Astrocyte of the spinal cord (primary cell): ENCODE measurements around the gene ZFPM1.
"Not testable (repeated sequence)": the region's sequence is repeated elsewhere in the genome, so short reads cannot be mapped to it uniquely, and the experiment has no call there.

Experiments used
- DNase-seq: peaks from one replicate; pipeline ENCODE4 v3.0.0; 2011; ENCODE audit warnings: low read depth, low spot score
- H3K4me3 ChIP-seq: 2 replicates; pipeline ENCODE4 v1.5.1; 2011; ENCODE audit warnings: low read depth, mild to moderate bottlenecking, low read length, moderate library complexity
- in situ Hi-C: cut with HindIII; loops from 2 replicates; pipeline ENCODE4 v1.10.0; 2017; ENCODE audit warnings: low sequenced_read_pairs
- TF ChIP-seq, protein P1 (sequence below): IDR thresholded peaks from 2 replicates; pipeline ENCODE4 v1.5.1; 2012; ENCODE audit warnings: low read depth, mild to moderate bottlenecking, low read length, inconsistent platforms

Gene ZFPM1

DNA sequence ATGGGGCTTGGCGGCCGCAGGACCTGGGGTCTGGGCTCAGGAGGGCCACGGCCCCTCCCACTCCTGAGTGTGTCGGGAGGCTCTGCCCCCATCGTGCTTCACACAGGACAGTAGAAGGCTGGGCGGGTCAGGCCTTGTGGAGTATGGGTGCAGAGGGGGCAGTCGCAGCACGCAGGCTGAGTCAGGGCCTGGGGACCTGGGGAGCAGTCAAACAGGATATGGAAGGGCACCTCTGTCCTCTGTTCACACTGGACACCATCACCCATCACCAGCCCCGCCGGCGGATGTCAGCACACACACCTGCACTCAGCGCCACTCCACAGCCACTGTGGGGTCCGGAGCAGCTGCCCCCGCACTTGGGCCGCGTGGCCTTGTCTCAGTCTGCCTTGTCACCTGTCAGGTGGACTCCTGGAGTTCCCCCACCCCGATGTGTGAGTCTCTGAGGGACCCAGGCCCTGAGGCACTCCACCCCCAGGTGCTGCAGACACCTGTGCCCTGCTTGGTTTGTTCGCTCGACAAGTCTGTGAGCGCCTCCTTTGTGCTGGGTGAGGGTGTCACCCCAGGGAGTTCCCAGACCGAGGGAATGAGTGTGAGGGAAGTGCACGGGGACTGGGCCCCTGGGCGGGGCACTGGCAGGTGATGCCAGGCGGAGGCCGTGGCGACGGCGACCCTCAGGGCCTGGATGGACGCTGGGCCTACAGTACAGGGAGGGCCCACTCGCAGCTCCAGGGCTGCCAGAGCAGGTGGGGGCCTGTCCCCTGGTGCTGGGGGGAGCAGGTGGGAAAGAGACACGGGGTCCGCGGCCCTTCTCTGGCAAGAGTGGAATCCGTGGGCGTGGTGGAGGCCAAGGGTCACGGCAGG is 31.7 kb downstream of the ZFPM1 start:
- DNase-seq = no peak
- in situ Hi-C loops = no loop called here
- TF ChIP-seq, protein P1, sequence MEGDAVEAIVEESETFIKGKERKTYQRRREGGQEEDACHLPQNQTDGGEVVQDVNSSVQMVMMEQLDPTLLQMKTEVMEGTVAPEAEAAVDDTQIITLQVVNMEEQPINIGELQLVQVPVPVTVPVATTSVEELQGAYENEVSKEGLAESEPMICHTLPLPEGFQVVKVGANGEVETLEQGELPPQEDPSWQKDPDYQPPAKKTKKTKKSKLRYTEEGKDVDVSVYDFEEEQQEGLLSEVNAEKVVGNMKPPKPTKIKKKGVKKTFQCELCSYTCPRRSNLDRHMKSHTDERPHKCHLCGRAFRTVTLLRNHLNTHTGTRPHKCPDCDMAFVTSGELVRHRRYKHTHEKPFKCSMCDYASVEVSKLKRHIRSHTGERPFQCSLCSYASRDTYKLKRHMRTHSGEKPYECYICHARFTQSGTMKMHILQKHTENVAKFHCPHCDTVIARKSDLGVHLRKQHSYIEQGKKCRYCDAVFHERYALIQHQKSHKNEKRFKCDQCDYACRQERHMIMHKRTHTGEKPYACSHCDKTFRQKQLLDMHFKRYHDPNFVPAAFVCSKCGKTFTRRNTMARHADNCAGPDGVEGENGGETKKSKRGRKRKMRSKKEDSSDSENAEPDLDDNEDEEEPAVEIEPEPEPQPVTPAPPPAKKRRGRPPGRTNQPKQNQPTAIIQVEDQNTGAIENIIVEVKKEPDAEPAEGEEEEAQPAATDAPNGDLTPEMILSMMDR = no peak
- no peak overlapping the region for H3K4me3 ChIP-seq

DNA sequence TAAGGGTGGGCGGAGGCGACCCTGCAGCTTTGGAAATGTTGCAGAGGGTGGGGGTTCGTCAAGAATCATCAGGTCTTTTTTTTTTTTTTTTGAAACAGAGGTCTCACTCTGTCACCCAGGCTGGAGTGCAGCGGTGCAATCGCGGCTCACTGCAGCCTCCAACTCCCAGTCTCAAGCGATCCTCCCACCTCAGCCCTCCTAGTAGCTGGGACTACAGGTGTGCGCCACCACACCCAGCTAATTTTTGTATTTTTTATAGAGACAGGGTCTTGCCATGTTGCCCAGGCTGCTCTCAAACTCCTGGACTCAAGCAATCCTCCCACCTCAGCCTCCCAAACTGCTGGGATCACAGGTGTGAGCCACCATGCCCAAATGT is 32.3 kb downstream of the ZFPM1 start:
- in situ Hi-C loops, H3K4me3 ChIP-seq, DNase-seq: not testable (repeated sequence)

DNA sequence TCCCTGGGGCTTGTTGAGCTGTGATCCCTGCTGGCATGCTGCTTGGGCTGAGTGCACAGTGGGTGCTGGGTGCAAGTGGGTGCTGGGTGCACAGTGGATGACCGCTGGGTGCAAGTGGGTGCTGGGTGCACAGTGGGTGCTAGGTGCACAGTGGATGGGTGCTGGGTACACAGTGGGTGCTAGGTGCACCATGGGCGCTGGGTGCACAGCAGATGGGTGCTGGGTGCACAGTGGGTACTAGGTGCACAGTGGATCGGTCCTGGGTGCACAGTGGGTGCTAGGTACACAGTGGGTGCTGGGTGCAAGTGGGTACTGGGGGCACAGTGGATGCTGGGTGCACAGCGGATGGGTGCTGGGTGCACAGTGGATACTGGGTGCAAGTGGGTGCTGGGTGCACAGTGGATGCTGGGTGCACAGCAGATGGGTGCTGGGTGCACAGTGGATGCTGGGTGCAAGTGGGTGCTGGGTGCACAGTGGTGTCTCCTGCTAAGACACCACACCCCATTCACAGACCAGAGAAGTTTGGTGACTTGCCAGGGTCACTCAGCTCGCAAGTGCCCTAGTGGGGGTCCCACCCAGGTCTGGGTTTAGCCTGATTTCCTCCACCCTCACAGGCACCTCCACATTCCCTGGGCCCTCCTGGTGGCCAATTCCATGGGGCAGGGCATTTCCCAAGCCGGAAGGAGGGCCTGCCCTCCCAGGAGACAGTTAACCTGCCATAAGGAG is 33.5 kb downstream of the ZFPM1 start:
- TF ChIP-seq, protein P1 = no peak
- in situ Hi-C loops = no loop called here
- no peak for DNase-seq
- no peak overlapping the region for H3K4me3 ChIP-seq

DNA sequence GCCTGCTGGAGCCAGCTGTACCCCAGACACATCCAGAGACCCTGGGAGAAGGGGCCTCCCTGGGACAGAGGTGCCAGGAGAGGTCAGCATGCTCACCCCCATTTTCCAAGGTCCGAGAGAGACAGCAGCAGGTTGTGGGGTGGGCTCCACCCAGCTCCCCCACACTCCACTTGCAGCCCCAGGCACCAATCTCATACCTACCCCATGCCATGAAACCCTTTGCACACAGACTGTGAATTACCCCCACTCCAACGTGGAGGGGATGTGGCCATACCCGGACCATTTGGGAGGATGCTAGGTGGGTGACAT is 34.0 kb downstream of the ZFPM1 start:
- TF ChIP-seq, protein P1 = no peak
- DNase-seq = no peak

DNA sequence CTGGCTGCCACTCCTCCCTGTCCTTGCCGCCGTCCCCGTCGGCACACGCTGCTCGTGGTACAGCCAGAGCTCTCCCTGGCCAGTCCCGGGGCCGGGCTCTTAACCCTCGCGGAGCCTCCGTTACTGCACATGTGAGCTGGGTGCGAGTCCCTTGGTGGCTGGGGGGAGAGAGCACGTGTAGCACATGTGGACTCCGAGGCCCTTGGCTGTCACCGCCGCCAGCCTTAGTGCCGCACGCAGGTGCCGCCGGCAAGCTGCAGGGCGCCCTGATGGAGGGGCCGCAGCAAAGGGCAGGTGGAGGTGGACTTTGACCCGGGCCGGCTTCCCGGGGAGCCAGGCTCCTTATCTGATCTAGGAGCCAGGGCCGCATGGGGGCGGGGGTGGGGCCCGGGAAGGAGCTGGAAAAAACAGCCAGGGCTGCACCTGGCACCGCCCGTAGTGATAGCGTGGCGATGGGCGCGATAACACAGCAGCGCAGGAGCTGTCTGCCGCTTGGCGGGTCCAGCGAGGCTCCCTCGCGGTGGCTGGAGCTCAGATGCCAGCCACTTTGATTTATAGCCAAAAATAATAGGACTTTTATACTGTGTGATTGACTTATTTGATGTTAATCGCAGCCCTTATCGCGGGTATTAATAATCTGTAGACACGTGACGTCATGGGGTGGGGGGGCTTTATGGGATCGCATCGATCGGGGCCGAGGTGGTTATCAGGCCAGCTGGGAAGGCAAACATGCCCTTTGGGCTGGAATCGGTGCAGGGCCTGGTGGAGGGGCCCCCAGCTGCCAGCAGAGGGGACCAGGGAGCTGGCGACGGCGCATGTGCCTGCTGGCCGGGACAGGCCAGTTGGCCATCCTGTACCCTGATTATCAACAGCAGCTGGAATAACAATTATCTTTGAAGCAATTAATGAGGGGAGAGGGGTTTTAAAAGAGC is 35.1 kb downstream of the ZFPM1 start:
- in situ Hi-C loops = no loop called here
- no peak for DNase-seq
- no peak overlapping the region for H3K4me3 ChIP-seq
- TF ChIP-seq, protein P1 = no peak

More for the DNA sequence above, 34.0 kb downstream of the ZFPM1 start:
- no peak overlapping the region for H3K4me3 ChIP-seq
- in situ Hi-C loops = no loop called here

DNA sequence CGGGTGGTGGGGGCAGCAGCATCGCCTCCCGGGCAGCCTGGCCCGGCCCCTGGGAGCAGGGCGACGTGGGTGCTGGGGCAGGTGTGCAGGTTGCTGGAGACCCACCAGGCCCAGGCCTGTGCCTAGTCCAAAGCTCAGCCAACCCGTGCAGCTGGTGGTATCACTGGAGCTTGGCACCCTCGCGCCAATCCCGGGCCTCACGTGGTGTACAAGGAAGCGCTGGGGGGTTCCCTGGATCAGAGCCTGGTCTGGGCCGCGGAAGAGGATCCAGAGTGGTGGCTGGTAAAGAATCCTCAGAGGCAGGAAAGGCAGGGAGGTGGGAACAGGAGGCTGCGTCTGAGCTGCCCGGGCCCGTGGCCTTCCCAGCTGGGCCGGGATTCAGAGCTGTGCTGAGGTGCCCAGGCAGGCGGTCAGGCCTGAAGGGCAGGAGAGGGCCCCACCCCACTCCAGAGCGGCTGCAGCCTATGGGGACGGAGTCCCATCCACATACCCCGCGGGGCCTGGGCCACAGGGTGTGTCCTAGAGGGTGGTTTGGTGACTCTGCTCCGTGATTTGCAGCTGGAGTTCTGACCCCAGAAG is 36.2 kb downstream of the ZFPM1 start:
- TF ChIP-seq, protein P1 = no peak
- in situ Hi-C loops = no loop called here
- DNase-seq = no peak
- H3K4me3 ChIP-seq = no peak overlapping the region
